Astrocyte of the cerebellum (primary cell): ENCODE results near the gene SLC7A11.
A peak's percentile ranks its signal among the peaks of the same experiment; 100 is the strongest.
"Not testable (repeated sequence)": the region's sequence is repeated elsewhere in the genome, so short reads cannot be mapped to it uniquely, and the experiment has no call there.

ENCODE experiments used
- DNase-seq: peaks from one replicate; pipeline ENCODE4 v3.0.0-alpha.2; 2011; ENCODE audit warnings: low read depth
- H3K4me3 ChIP-seq: 2 replicates; pipeline ENCODE4 v1.5.1; 2011; ENCODE audit warnings: mild to moderate bottlenecking, low read depth, low read length, moderate library complexity
- in situ Hi-C: cut with HindIII; loops from 2 replicates; pipeline ENCODE4 v1.10.0; 2017; ENCODE audit warnings: low sequenced_read_pairs
- TF ChIP-seq, protein P1 (sequence below): IDR thresholded peaks from 2 replicates; pipeline ENCODE4 v1.5.1; 2012; ENCODE audit warnings: low read length, low read depth, moderate library complexity, mild to moderate bottlenecking; ENCODE audit errors: missing control alignments

The SLC7A11 gene

DNA sequence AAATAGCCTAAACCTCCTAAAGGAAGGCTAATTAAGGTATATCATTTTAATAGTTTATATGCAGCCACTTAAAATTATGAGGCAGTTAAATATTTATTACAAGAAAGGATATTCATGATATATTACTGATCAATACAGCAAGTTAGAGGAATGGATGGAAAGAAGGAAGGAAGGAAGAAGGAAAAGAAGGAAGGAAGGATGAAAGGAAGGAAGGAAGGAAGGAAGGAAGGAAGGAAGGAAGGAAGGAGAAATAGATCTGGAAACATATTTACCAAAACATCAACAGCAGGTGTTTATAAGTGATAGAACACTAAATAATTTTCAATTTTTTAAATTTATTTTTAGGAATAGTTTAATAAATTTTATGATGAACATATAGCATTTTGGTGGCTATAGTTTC is 17.5 kb downstream of the SLC7A11 start:
- in situ Hi-C loops, result no loop called here
- no peak overlapping the region for H3K4me3 ChIP-seq
- no peak for DNase-seq
- TF ChIP-seq, protein P1, sequence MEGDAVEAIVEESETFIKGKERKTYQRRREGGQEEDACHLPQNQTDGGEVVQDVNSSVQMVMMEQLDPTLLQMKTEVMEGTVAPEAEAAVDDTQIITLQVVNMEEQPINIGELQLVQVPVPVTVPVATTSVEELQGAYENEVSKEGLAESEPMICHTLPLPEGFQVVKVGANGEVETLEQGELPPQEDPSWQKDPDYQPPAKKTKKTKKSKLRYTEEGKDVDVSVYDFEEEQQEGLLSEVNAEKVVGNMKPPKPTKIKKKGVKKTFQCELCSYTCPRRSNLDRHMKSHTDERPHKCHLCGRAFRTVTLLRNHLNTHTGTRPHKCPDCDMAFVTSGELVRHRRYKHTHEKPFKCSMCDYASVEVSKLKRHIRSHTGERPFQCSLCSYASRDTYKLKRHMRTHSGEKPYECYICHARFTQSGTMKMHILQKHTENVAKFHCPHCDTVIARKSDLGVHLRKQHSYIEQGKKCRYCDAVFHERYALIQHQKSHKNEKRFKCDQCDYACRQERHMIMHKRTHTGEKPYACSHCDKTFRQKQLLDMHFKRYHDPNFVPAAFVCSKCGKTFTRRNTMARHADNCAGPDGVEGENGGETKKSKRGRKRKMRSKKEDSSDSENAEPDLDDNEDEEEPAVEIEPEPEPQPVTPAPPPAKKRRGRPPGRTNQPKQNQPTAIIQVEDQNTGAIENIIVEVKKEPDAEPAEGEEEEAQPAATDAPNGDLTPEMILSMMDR, result no peak

DNA sequence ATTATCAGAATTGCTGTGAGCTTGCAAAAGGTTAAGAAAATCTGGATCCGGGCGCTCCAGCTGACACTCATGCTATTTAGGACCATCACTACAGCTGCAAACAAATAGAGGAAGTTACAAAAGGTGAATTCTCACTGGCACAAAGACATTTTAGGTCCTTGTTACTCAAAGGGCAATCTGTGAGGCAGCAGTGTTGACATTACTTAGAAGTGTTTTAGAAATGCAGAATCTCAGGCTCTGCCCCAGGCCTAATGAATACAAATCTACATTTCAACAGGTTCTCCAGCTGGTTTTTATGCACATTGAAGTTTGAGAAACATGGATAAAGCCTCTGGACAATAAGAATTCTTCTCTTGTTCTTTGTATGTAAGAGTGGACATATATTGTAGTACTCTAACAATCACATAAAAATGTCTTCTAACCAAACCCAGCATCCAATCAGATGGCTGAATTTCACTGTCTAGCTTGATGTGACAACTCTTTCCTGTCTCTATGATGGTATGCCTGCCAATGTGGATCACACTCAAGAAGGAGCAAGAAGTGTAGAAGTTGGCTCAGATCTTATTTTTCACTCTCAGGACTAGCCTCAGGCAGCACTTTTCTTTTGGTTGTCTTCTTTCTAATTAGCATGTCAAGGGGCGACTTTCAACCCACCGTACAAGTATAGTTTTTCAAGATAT is 18.8 kb downstream of the SLC7A11 start:
- H3K4me3 ChIP-seq, result no peak overlapping the region
- no peak for DNase-seq
- TF ChIP-seq, protein P1, result no peak
- in situ Hi-C loops, result no loop called here

DNA sequence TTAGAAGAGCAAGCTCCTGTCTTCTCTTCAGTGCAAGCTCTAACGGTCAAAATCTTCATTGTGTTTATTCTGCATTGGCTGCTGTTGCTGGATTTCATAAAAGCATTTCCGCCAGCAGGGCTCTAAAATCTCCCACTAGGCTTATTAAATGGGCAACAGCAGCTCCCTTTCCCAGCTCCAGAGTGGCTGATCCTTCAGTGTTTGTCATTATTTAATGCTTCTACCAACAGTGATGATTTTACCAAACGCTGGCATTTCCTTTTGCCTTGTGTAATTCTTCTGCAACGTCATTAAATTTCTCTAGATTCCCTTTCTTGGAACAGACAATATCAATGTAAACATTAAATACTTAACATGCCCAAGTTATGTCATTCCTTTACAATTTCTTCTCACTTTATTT is 20.1 kb downstream of the SLC7A11 start:
- H3K4me3 ChIP-seq, result no peak overlapping the region
- DNase-seq, result peak; percentile 36
- TF ChIP-seq, protein P1, result no peak
- in situ Hi-C loops, result no loop called here

DNA sequence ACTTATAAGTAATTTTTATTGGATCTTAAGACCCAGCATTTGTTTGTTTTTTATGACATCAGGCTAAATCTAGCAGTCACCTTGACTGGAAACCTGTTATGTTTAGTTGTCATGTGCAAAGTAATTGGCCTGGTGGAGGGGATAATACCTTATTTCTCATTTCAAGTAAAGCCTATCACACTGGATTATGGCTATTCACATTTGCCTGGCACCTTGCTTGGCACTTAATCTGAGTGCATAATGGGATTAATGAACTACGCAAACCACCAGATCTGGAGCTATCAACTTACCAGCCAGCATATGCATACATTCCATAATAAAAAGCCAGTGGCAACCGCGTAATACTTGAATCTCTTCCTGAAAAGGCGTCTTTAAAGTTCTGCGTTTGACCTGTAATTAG is 23.2 kb downstream of the SLC7A11 start:
- TF ChIP-seq, protein P1, result no peak
- DNase-seq, result no peak
- in situ Hi-C loops, result no loop called here
- H3K4me3 ChIP-seq, result no peak overlapping the region

DNA sequence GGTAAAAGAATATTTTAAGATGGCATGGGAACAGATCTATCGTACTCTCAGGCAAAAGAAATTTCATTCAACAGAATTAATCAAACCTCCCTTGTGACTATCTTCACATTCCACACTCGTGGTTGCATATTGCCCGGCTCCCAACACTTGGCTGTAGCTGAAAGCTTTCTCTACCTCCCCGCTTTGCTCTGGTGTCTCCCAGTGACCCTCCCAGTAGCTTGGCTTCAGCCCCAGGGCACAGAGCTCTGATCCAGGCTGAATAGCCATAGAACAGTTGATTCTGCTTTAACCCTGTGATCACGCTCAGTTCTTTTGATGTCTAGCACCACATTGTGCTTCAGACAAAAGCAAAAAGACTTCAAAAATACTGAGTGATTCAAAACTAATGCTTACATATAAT is 24.6 kb downstream of the SLC7A11 start:
- DNase-seq, result no peak
- no peak overlapping the region for H3K4me3 ChIP-seq
- in situ Hi-C loops, result no loop called here
- TF ChIP-seq, protein P1, result no peak

DNA sequence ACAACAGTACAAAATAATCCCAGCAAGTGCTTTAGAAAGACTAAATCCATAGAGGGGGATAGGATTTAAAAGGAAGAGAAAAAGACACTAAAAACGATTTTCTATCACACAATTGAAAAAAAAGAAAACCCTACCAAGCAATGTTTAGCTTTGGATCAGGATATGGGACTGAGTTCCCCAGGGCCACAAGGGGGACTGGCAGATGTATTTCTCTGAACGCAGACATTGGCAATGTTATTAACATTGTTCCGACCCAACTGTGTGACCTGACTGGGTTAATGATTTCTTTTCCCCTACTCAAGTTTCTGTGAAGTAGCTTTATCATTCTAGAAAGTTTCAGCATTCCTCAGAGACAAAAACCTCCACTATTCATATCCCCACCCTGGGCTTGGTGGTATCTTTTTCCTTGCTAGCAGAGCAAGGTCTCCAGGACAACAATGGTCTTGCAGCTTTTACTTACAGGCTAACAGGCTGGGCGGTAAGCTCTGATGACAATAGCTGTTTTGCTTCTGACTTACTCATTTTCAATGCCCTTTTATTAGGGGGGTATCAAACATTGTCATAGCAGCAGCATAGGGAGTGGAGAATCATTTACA is 25.8 kb downstream of the SLC7A11 start:
- TF ChIP-seq, protein P1, result no peak
- in situ Hi-C loops, result no loop called here
- no peak overlapping the region for H3K4me3 ChIP-seq
- DNase-seq, result no peak

DNA sequence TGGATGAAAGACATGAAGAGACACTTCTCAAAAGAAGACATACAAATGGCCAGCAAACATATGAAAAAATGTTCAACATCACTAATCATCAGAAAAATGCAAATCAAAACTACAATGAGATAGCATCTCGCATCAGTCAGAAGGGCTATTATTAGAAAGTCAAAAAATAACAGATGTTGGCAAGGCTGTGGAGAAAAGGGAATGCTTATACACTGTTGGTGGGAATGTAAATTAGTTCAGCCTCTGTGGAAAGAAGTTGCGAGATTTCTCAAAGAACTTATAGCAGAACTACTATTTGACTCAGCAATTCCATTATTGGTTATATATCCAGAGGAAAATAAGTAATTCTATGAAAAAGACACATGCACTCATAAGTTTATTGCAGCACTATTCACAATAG is 31.6 kb downstream of the SLC7A11 start:
- in situ Hi-C loops, DNase-seq, H3K4me3 ChIP-seq: not testable (repeated sequence)
